RWPE2 (cell line): ENCODE measurements around the gene SUSD1.

Experiments used
- ATAC-seq: fragments of 200-7000 bp; cut with Tn5 transposase; 3 replicates; pipeline ENCODE4 v1.9.1; 2021; ENCODE audit warnings: low read depth
- DNase-seq: peaks from one replicate; pipeline ENCODE4 v3.0.0-alpha.2; 2020; ENCODE audit warnings: low spot score
- H3K27ac ChIP-seq: fragments of 450-650 bp; 2 replicates; pipeline ENCODE4 v1.5.1; 2017; ENCODE audit warnings: mild to moderate bottlenecking; ENCODE audit not compliant: poor library complexity, severe bottlenecking
- H3K27me3 ChIP-seq: fragments of 250-450 bp; sonication (Bioruptor Pico); 2 replicates; pipeline ENCODE4 v1.5.1; 2021; ENCODE audit warnings: mild to moderate bottlenecking, moderate library complexity; ENCODE audit not compliant: insufficient read depth, poor library complexity, severe bottlenecking
- H3K36me3 ChIP-seq: fragments of 250-450 bp; sonication (Bioruptor Pico); 2 replicates; pipeline ENCODE4 v1.5.1; 2020; ENCODE audit warnings: low read depth, mild to moderate bottlenecking, moderate library complexity
- H3K4me1 ChIP-seq: fragments of 250-450 bp; sonication (Bioruptor Pico); 2 replicates; pipeline ENCODE4 v1.5.1; 2021; ENCODE audit warnings: mild to moderate bottlenecking, moderate library complexity; ENCODE audit not compliant: insufficient read depth, poor library complexity, severe bottlenecking
- H3K4me3 ChIP-seq: fragments of 250-450 bp; sonication (Bioruptor Pico); 2 replicates; pipeline ENCODE4 v1.5.1; 2021; ENCODE audit warnings: mild to moderate bottlenecking, moderate library complexity; ENCODE audit not compliant: severe bottlenecking
- H3K9me3 ChIP-seq: fragments of 250-450 bp; sonication (Bioruptor Pico); 2 replicates; pipeline ENCODE4 v1.5.1; 2021; ENCODE audit warnings: mild to moderate bottlenecking, moderate library complexity; ENCODE audit not compliant: severe bottlenecking
- TF ChIP-seq, protein P1 (sequence below): fragments of 450-650 bp; IDR thresholded peaks from one replicate; pipeline ENCODE4 v1.5.1; 2017; ENCODE audit warnings: mild to moderate bottlenecking, moderate library complexity; ENCODE audit not compliant: poor library complexity, severe bottlenecking

The SUSD1 gene

DNA sequence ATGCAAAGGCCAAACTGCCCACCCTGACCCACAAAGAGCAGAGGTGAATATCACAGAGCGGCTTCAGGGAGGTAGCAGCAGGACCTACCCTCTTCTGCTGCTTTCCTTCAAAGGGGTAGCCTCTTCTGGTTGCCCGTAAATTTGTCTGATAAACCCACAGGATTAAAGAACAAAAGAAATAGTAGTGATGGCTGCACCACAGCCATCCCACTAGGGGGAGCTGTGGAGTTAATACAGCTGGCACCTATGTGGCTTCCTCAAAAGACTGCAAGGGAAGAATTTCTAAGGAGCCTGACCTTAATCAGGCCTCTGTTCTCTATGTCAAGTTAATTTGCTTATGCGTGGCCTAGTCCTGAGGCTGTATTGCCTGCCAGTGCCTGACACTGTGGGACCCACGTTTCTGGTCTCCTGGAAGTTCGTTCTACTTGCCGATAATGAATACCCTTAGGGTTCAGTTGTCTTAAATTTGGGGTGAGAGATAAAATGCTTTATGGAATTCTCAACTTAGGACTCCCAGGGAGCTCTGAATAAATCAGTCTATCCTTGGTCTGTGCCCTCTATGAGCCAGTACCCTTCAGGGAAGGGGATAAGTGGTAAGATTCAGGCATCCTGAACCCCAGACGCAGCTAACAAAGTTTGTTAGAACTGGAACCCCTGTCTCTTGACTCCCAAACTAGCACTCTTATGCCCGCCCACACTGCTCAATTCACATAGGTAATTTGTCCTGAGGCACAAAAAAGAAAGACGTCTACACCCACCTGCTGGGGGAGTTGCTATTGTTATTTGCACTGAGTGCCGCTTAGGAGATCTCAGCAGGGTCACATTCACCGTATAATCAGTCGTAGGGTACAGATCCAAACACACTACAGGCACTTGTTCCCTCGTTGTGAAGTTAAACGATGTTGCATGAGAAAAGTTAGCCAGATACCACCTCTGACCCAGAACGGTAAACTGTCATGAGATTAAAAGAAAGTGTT, 77.1 kb downstream of the SUSD1 start:
- ATAC-seq: peak; percentile 76; the same call in 2 of the 3 replicates
- TF ChIP-seq, protein P1, sequence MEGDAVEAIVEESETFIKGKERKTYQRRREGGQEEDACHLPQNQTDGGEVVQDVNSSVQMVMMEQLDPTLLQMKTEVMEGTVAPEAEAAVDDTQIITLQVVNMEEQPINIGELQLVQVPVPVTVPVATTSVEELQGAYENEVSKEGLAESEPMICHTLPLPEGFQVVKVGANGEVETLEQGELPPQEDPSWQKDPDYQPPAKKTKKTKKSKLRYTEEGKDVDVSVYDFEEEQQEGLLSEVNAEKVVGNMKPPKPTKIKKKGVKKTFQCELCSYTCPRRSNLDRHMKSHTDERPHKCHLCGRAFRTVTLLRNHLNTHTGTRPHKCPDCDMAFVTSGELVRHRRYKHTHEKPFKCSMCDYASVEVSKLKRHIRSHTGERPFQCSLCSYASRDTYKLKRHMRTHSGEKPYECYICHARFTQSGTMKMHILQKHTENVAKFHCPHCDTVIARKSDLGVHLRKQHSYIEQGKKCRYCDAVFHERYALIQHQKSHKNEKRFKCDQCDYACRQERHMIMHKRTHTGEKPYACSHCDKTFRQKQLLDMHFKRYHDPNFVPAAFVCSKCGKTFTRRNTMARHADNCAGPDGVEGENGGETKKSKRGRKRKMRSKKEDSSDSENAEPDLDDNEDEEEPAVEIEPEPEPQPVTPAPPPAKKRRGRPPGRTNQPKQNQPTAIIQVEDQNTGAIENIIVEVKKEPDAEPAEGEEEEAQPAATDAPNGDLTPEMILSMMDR: peak; percentile 90
- Histone ChIP-seq H3K9me3 (no peaks in the 10 kb centered on the region), H3K4me1 (no peaks in the 10 kb centered on the region), H3K27ac (no peak overlapping the region), H3K4me3 (no peak overlapping the region), H3K36me3 (no peaks in the 10 kb centered on the region), H3K27me3 (no peaks in the 10 kb centered on the region)
- no peak for DNase-seq

DNA sequence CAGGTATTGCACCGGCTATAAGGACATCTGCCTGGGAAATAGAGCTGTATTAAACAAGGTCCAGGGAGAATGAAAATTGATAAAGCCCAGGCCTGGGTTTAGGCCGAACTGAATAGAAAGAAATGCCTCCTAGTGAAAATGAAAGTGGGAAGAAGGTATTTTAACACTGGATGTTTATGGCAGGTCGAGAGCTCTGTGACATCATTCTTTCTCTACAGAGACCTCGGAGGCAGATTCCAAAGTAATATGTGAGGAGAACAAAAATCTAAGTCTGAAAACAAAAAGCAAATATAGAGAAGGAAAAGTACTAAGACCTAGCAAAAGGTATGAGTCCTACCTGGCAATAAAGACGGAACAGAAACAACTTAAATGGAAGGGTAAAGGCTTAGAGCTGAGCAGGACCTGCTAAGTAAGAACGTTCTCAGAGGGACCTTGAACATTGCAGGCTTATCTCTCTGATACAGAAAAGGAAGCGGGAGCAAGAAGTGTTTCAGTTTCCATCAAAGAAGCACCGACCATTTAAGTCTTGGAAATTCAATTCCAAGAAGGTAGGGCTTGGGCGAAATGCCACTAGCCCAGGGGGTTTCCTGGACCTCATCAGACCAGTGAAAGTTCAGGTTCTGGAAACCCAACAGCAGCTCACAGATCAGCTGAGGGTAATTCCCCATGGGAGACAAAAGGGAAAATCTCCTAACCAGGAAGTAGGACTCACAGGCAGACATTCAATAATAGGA, 80.0 kb downstream of the SUSD1 start:
- ATAC-seq (no peak), DNase-seq (no peak)
- Histone ChIP-seq H3K27ac (no peak overlapping the region), H3K36me3 (no peaks in the 10 kb centered on the region), H3K4me3 (no peak overlapping the region), H3K9me3 (no peaks in the 10 kb centered on the region), H3K27me3 (no peaks in the 10 kb centered on the region), H3K4me1 (no peaks in the 10 kb centered on the region)
- TF ChIP-seq, protein P1: no peak

DNA sequence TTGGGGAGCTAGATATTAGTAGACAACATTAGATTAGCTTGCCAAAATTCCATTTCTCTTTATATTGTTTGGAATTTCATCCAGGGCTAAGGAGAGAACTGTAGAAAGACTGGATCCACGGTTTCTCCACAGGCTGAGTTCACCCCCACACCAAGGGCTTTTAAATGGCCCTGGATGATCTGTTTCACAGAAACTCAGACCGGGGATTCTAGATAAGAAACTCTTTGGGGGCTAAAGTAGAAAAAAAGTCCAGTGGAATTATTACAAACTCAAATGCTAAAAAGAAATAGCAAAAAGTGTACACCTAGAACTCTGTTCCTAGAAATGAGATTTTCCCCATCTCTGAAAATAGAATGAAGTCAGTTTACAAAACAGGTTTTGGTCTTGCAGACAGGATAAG, 80.9 kb downstream of the SUSD1 start:
- TF ChIP-seq, protein P1: no peak
- ATAC-seq (no peak), DNase-seq (no peak)
- Histone ChIP-seq H3K36me3 (no peaks in the 10 kb centered on the region), H3K4me1 (no peaks in the 10 kb centered on the region), H3K27me3 (no peaks in the 10 kb centered on the region), H3K27ac (no peak overlapping the region), H3K4me3 (no peak overlapping the region), H3K9me3 (peaks cover under 1% of the 10 kb centered on the region)

DNA sequence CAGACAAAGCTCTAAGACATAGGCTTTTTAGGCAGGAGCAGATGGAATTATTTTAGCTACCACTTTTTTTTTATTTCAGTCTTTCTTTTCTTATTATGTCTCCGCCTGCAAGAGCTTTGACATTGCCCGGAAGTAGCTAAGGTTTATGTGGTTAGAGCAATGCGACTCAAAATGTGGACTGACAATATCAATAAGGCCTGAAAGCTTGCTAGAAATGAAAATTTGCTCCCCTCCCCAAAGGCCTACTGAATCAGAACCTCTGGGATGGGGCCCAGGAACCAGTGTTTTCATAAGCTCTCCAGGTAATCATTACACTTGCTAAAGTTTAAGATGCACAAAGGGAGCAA, 81.3 kb downstream of the SUSD1 start:
- no peak overlapping the region for H3K27ac ChIP-seq
- DNase-seq (no peak), ATAC-seq (no peak)
- no peaks in the 10 kb centered on the region for H3K36me3 ChIP-seq
- TF ChIP-seq, protein P1: no peak
- H3K4me1 ChIP-seq: no peaks in the 10 kb centered on the region
- no peaks in the 10 kb centered on the region for H3K27me3 ChIP-seq
- H3K9me3 ChIP-seq: peaks cover 4% of the 10 kb centered on the region
- H3K4me3 ChIP-seq: no peak overlapping the region
